GM12801 (cell line): ENCODE measurements around the gene NFIC.

Source experiments
- TF ChIP-seq, protein P1 (sequence below): IDR thresholded peaks from one replicate; pipeline ENCODE4 v1.5.1; 2011; ENCODE audit warnings: control low read depth; ENCODE audit not compliant: insufficient read length; ENCODE audit errors: extremely low read depth

Gene NFIC

DNA sequence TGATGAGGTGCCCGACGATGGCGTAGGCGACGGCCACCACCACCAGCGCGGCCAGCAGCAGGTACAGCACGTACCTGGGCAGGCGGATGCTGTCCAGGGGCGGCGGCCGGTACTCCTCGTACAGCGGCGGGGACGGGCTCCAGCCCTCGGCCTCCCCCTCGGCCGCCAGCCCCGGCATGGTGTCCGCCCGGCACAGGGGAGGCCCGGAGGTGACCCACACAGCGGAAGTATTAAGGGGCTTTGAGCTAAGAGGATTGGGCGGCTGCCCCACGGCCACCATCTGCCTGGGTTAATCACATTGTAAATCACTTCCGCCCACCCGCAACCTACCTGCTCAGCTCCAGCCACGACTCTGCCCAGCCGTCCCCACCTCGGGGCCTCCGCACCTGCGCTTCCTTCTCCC is 116.8 kb downstream of the NFIC start, which contains the start of gene SMIM44:
Gene SMIM44 (minus strand): TSS at position 216 of the 403 bp plus-strand sequence. CDS start 38 bp downstream, at position 178.
- TF ChIP-seq, protein P1, sequence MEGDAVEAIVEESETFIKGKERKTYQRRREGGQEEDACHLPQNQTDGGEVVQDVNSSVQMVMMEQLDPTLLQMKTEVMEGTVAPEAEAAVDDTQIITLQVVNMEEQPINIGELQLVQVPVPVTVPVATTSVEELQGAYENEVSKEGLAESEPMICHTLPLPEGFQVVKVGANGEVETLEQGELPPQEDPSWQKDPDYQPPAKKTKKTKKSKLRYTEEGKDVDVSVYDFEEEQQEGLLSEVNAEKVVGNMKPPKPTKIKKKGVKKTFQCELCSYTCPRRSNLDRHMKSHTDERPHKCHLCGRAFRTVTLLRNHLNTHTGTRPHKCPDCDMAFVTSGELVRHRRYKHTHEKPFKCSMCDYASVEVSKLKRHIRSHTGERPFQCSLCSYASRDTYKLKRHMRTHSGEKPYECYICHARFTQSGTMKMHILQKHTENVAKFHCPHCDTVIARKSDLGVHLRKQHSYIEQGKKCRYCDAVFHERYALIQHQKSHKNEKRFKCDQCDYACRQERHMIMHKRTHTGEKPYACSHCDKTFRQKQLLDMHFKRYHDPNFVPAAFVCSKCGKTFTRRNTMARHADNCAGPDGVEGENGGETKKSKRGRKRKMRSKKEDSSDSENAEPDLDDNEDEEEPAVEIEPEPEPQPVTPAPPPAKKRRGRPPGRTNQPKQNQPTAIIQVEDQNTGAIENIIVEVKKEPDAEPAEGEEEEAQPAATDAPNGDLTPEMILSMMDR: no peak

- TF ChIP-seq, protein P1: no peak
These were observed 125.2 kb downstream of the NFIC start for GRCh38 chr19:3491396-3492119.

DNA sequence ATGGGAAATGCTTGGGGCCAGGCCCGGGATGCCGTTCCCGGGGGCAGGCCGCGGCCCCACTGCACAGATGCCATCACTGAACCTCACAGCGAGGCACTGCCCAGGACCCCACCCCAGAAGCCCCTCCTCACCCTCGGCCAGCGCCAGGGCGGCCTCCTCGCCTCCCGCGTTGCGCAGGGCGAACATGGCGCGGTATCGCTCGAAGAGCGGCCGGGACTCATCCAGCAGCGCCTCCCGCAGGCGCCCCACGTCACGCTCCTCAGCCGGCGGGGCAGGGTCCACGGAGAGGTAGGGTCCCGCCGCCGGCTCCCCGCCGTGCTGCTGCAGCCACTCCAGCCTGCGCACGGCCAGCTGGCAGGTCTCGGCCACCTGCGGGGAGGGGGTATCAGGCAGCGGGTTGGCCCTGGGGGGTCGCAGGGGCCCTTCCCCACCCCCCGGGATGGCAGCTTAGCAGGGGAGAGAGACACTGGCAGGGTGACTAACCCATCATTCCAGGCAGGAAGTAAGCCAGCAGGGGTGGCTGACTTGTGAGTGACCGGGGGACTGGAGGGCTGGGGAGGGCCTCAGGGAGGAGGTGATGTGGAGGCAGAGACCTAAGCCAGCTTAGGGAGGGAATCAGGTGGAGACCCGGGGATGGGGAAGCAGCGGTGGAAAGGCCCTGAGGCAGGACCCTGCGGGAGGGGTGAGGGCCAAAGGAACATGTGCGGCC is 125.9 kb downstream of the NFIC start:
- TF ChIP-seq, protein P1: no peak

GRCh38 chr19:3492919-3493318 is 126.5 kb downstream of the NFIC start:
- TF ChIP-seq, protein P1: no peak

DNA sequence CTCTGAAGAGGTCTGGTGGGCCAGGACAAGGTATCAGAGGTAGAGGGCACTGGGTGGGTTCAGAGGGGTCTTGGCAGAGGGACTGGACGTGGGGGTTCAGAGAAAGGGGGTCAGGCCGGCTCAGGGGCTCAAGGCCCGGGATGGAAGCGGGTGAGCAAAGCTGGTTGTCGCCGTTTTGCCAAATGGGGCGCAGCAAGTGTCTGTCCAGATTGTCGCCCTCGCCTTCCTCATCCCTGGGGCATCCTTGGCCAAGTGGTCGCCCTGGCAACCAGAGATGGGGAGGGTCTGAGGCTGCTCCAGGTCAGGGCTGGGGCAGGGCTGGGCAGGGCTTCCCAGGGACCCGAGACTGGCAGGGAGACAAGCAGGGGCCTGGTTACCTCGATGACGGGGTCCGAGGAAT is 127.3 kb downstream of the NFIC start:
- TF ChIP-seq, protein P1: no peak

DNA sequence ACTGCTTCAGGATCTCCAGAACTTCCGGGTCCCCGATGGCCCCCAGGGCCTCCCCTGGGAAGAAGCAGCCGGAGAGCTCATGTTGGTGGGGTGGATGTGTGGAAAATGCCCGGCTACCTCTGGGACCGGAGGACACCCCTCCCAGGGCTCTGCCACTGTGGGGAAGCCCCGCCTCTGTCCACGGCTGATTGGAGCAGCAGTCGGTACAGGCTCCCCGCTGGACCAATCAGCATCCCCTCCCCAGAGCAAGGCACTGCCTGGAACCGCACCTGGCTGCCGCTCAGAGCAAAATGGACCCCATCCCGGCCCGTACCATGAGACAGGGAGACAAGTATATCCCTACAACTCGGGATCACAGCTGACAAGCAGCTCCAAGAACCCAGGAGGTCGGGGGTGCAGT is 127.7 kb downstream of the NFIC start:
- TF ChIP-seq, protein P1: no peak

DNA sequence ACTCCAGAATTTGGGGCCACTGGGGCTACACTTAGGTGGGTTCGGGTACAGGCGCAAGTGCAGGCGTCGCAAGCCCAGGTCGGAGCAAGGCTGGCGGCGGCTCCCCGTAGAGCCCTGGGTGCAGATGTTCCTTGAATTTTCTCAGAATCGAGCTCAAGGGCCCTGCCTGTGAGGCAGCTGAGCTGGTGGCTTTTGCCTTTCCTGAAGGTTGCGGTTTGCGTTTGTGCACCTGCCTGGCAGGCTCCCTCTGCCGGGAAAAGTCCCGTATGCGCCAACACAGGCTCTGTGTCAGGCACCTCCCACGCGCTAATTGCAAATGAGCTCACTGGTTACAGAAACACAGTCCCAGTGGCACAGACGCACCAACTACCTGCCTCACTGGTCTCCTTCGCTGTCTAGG is 128.2 kb downstream of the NFIC start:
- TF ChIP-seq, protein P1: no peak
